K562 (cell line): ENCODE results near the gene TUBD1. TPM values are rescaled to one million over a fixed set of nuclear protein-coding genes. Genes with fewer than 3 reads are reported as not detected.
A peak's percentile ranks its signal among the peaks of the same experiment; 100 is the strongest.

ENCODE experiments used
- CHD7 ChIP-seq: fragments of 200-600 bp; sonication (generic); IDR thresholded peaks from one replicate; pipeline ENCODE4 v1.6.1; 2012; ENCODE audit warnings: mild to moderate bottlenecking, low read depth, low read length, inconsistent platforms
- ETS1 ChIP-seq: conservative IDR thresholded peaks from 2 replicates; pipeline ENCODE4 v1.6.1; 2011; ENCODE audit warnings: low read depth, mild to moderate bottlenecking, low read length; ENCODE audit not compliant: control insufficient read depth
- PURB ChIP-seq: sonication (generic); formaldehyde crosslinking; IDR thresholded peaks from 2 replicates; pipeline ENCODE4 v1.9.0; 2021; ENCODE audit warnings: low read depth, mild to moderate bottlenecking, missing genetic modification reagents
- SAFB2 ChIP-seq: fragments of 200-400 bp; formaldehyde crosslinking; IDR thresholded peaks from 2 replicates; pipeline ENCODE4 v1.6.1; 2018; ENCODE audit warnings: borderline replicate concordance, low read length, low read depth, moderate library complexity; ENCODE audit not compliant: severe bottlenecking
- SNRNP70 ChIP-seq: fragments of 200-400 bp; formaldehyde crosslinking; optimal IDR thresholded peaks from 2 replicates; pipeline ENCODE3; 2017; ENCODE audit warnings: low read depth, low read length
- ZFP91 ChIP-seq: sonication (generic); formaldehyde crosslinking; IDR thresholded peaks from 2 replicates; pipeline ENCODE4 v1.8.0; 2022; ENCODE audit warnings: mild to moderate bottlenecking, missing genetic modification reagents
- polyA plus RNA-seq, 8 experiments: library from polyadenylated mRNA; depleted of rRNA in 4 of 8; stranded (reverse) in 5 of 8; unstranded in 3 of 8; fragments of >200 nt; fragmentation: Nextera tagmentation in 2 of 8; fragmentation: Illumina TruSeq in 1 of 8; extraction: Ambion mirVana in 2 of 8; extraction: Trizol in 1 of 8; gene quantifications; 2 replicates each; pipeline versions ENCODE4 v1.2.1 to v1.2.3, GENCODE V29; 2011 to 2014; ENCODE audit warnings: inconsistent platforms in 1 of 8, missing spikeins in 1 of 8
- total RNA-seq, 7 experiments: library from RNA; depleted of rRNA in 6 of 7; stranded (reverse); fragments of >200 nt in 6 of 7; fragmentation: Illumina TruSeq in 2 of 7; extraction: Trizol in 2 of 7; gene quantifications; 2 replicates each; pipeline versions ENCODE4 v1.2.1 to v1.2.3, GENCODE V29; 2011 to 2021; ENCODE audit warnings: low replicate concordance in 1 of 7
- TF ChIP-seq, protein P1 (sequence below): sonication (generic); formaldehyde crosslinking; IDR thresholded peaks from 2 replicates; pipeline ENCODE4 v1.8.0; 2023; ENCODE audit warnings: mild to moderate bottlenecking, missing genetic modification reagents

The TUBD1 gene
- total and polyA plus RNA-seq, 9 of the 15 experiments (the other 6 are each of a cell fraction or from before 2014, with no cell fraction given) = 10.8 to 35.3 (median 17.9) TPM

- TF ChIP-seq SNRNP70 (no peak), ETS1 (no peak), PURB (CRISPR knock-in tag) (no peak), CHD7 (no peak), SAFB2 (no peak), ZFP91 (CRISPR knock-in tag) (no peak)
- TF ChIP-seq, protein P1, sequence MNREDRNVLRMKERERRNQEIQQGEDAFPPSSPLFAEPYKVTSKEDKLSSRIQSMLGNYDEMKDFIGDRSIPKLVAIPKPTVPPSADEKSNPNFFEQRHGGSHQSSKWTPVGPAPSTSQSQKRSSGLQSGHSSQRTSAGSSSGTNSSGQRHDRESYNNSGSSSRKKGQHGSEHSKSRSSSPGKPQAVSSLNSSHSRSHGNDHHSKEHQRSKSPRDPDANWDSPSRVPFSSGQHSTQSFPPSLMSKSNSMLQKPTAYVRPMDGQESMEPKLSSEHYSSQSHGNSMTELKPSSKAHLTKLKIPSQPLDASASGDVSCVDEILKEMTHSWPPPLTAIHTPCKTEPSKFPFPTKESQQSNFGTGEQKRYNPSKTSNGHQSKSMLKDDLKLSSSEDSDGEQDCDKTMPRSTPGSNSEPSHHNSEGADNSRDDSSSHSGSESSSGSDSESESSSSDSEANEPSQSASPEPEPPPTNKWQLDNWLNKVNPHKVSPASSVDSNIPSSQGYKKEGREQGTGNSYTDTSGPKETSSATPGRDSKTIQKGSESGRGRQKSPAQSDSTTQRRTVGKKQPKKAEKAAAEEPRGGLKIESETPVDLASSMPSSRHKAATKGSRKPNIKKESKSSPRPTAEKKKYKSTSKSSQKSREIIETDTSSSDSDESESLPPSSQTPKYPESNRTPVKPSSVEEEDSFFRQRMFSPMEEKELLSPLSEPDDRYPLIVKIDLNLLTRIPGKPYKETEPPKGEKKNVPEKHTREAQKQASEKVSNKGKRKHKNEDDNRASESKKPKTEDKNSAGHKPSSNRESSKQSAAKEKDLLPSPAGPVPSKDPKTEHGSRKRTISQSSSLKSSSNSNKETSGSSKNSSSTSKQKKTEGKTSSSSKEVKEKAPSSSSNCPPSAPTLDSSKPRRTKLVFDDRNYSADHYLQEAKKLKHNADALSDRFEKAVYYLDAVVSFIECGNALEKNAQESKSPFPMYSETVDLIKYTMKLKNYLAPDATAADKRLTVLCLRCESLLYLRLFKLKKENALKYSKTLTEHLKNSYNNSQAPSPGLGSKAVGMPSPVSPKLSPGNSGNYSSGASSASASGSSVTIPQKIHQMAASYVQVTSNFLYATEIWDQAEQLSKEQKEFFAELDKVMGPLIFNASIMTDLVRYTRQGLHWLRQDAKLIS = peak; percentile 68
Measured at GRCh38 chr17:59838052-59838916, 54.5 kb downstream of the TUBD1 start (continued).
